Measurements from ENCODE around the gene CCL16.

DNA sequence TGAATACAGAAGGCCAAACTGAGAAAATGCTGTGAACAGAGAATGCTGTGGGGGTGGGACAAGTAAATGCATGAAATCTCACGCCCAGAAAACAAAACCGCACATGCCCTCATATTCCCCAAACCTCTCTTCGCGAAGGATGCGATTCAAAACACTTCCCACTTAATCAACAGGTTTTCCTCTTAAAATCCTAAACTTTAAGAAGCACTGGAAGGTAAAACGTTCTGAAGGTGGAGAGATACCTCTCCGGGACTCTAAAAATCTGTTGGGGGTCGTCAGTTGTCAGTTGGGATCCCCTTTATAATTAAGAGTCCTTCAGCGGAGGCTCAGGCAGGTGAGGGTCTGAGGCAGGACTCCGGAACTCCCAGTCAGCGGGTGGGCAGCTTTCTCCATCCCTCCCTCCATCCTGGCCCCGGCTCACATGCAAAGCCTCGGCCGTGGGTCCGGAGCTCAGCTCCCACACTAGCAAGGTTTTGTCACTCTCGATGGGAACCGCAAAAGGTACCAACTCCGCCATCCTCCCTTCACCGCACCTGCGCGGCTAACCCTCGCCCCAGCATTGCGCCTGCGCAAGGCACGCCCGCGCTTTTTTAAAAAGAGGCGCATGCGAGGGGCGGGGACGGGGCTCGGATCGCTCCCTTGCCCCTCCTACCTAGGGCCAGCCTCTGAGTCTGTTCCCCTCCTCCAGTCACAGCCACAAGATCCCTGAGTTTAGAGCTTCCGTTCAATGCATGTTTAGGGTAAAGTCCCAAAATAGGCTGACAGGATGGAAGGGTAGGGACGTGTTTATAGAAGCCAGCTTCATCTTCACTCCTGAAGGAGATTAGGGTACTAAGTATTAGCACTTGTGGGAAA, 50.9 kb downstream of the CCL16 start, which contains the start of gene RDM1:
- TF ChIP-seq CTCF (conservative IDR thresholded peaks at IDR 0.05; ENCODE audit: low read length) (no peak), EZH2phosphoT487 (IDR thresholded peaks at IDR 0.05; ENCODE audit: borderline replicate concordance, low read depth, low read length) (no peak)
